Smooth muscle cell of the brain vasculature (primary cell): ENCODE data around the gene PLCB1.
"Not testable (repeated sequence)": the region's sequence is repeated elsewhere in the genome, so short reads cannot be mapped to it uniquely, and the experiment has no call there.

Experiments used
- DNase-seq: peaks from one replicate; pipeline ENCODE4 v3.0.0-alpha.2; 2012; ENCODE audit warnings: low read depth, low spot score

Gene PLCB1

DNA sequence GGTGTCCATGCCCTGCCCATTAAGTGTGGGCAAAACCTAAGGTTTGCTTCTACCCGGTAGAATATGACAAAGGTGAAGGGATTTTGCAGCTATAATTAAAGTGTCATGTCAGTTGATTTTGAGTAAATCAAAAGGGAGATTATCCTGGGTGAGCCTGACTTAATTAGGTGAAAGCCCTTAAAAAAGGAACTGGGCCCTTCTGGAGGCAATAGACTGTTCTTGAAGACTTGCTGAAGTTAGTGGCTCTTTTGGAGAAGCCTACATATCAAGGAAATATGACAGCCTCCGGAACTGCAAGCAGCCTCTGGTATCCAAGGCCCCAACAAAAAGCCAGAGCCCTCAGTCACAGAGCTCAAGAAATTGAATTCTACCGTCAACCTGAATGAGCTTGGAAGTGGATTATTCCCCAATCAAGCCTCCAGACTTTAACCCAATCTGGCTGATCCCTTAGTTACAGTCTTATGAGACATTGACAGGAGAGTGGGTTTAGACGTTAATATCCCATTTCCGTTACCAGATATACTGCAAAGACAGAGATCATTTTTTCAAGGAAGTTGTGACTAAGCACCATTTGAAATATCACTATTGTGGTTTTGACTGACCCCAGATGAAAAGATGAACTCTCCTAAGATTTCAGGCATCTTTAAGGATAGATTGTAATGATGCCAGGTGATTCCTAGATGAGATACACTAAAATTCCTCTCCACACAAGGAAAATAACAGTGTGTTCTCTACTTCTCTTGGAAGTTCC, 303.4 kb downstream of the PLCB1 start:
- DNase-seq, result no peak

DNA sequence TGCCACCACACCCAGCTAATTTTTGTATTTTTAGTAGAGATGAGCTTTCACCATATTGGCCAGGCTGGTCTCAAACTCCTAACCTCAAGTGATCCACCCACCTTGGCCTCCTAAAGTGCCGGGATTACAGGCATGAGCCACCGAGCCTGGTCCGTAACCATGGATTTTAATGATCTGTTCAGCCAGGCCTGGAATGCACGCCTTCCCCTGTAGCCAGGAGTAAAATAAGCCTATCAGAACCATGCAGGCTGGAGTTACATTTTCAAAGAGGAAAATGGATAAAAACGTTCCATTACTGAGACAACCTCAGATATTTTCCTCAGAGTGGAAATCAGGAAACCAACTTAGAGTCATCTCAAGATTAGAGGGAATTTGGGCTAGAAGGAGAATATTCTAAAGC, 304.9 kb downstream of the PLCB1 start:
- not testable (repeated sequence) for DNase-seq

DNA sequence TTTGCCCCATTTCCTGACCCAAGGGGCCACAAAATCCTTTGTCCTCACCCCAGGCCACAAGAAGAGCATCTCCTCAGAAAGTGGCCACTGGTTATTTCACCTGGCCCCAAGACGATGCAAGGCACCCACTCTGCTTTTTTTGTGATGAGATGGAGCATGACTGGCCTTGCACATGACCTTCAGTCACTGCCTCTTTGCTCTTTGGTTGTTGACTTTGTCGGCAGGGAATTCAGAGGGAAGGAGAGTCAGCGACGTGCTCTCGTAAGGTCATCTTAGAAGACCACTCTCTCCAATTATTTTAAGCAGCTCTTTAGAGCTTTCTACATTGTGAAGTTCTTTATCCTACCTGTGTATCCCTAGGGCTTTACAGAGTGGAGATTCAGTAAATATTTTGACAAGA, 306.7 kb downstream of the PLCB1 start:
- no peak for DNase-seq

DNA sequence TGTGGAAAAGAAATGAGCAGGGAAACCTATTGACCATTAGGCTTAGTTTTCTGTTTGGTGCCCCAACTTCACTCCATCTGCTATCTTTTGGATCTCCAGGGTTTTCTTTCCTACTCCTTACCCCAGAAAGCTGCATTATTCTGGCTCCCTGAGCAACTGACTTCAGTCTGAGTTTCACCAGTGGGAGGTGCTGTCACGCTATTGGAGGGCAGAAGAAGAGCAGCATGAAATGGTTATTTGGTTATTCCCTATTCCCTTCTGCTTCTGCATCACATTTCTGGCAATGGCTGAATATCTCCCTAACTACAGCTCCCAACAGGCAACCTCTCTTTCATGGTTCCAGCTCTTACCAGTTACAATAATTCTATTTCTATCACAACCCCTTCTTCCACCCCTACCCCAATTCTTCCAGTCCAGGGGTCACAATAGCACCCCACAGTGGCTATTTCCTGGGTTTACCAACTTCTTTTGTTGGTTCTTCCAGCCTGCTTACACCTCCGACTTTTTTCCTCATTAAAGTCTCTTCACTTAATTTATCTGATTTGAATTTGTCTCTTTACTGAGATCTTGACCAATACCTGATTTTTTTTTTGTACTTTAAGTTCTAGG, 311.5 kb downstream of the PLCB1 start:
- DNase-seq, result no peak

DNA sequence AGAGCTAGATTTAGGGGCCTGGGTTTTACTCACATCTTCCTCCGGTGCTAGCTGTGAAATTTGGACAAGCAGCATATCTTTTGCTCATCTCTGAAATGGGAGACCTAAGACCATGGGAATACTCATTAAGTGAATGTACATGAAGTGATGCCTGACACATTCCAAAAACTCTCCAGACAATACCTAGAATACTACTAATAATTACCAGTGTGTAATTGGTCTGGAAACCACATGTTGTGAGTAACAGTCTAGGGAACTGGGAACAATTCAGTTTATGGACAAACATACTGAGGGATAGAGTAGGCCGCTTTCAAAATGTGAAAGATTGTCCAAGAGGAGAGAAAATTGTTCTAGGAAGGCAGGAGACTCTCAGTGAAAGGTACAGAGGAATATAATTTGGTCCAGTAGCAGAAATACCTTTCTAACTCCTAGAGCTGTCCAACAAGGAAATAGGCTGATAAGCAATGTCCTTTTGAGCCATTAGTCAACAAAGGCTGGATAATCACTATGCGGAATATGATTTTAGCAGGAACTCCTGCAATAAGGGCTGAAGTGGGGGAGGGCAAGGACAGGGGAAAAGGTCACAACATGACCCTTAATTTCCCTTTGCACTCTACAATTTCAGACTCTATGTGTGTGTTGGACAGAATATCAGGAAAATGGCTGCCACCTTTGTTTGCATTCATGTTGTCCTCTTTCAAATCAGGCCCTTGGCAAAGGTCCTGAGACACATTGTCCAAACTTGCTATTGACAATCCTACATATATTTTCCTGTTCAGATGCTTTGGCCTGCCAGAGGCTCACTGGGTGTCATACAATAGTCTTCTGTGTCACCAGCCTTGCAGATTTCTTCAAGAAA, 315.4 kb downstream of the PLCB1 start:
- no peak for DNase-seq

DNA sequence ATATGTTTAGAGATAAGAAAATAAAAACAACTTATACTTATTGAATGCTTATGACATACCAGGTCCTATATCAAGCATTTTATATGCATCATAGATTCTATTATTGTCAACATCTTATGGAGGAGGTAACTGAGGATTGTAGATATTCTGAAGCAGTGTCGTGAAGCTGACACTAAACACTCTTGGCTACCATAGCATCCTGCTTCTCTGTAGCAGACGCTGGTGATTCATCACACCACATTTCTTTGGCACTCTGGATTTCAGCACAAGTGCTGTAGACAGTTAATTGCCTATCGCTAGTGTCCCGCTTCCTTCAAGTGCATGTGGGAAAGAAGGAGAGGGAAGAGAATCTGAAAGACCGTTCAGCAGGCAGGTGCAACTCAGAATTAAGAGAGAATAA, 317.1 kb downstream of the PLCB1 start:
- no peak for DNase-seq

DNA sequence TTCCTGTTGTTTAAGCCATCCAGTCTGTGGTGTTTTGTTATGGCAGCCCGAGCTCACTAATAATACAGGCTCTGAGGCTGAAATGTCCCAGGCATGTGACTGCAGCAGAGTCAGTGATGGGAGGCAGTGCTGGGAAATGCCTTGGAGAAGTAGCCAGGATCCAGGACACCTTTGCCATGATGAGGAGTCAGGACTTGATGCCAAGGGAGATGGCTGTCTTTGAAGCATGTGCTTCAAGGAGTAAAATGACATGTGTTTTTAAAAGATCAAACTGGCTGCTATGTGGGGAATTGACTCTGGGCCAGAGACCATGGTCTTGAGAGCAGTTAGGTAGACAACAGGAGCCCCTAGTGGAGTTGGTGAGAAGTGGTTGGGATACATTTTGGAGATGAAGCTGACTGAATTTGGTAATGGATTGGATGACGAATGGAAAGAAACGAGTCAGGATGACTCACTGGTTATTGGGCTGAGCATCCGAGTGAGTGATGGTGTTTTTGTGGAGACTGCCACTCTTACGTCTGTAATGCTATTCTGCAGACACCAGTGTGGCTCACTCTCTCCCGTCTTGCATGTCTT, 322.2 kb downstream of the PLCB1 start:
- DNase-seq, result peak; percentile 41

DNA sequence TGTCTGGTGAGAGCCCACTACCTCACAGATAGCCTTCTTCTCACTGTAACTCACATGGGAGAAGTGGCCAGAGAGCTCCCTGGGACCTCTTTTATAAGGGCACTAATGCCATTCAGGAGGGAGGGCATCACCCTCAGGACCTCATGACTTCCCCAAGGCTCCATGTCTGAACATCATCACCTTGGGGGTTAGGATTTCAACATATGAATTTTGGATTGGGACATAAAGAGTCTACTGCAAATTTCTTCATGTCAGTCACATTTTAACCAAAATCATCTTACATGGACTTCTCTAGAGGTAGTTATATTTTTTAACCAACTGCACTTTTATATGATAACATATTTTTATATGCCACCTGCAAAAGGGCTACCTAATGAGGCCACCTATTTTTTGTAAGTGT, 324.7 kb downstream of the PLCB1 start:
- DNase-seq, result no peak

GRCh38 chr20:8457978-8458377, 325.9 kb downstream of the PLCB1 start:
- DNase-seq, result no peak

DNA sequence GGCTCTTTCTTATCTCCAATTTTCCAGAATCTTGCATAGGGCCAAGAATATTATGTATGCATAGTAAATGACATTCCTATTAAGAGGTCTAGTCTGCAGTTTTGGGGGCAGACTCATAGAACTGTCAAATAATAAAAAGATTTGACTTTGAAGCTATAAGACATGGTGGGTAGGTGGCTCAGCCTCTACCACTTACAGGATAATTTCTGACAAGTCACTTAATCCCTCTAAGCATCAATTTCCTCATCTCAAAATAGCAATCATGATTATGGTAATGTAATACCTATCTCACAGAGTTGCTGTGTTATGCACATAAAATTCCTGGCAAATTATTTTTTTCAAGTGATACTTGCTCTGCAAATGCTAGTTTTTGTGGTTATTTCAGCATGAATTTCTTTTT, 329.1 kb downstream of the PLCB1 start:
- no peak for DNase-seq

DNA sequence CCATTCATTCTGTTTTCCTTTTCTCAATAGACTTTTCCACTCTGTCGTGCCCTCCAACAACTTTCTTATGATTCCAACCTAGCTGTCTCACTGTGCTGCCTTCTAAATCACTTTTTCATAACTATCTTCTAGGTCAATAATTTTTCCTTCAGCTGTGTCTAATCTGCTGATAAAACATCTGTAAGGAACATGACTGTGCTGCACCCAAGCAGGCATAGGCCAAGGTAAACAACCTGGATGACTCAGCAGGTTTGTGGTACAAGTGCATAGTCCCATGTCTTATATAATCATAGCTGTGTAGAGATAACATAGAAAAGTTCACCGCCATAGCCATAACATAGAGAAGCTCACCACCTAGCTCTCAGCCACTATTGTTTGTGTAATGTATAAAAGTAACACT, 332.3 kb downstream of the PLCB1 start:
- no peak for DNase-seq

DNA sequence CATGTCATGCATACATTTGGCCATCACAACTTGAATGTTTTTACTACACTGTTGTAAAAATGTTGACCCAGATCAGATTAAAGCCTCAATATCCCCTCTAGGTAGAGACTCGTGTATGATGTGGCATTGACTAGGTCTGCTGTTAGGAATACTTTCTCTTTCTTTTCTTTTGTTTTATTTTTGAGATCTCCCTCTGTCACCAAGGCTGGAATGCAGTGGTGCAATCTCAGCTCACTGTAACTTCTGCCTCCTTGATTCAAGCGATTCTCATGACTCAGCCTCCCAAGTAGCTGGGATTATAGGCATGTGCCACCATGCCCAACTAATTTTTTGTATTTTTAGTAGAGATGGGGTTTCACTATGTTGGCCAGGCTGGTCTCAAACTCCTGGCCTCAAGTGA, 334.7 kb downstream of the PLCB1 start:
- not testable (repeated sequence) for DNase-seq

DNA sequence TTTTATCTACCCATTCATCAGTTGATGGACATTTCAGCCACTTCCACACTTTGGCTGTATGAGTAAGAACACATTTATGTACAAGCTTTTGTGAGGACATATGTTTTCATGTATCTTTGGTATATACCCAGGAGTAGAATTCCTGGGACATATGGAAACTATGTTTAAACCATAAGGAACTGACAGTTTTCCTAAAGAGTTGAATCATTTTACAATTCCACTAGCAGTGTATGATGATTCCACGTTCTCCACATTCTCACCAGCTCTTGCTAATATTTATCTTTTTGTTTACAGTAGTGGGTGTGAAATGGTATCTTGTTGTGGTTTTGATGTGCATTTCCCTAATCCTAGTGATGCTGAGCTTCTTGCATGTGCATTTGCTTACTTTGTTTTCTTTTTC, 338.1 kb downstream of the PLCB1 start:
- no peak for DNase-seq

DNA sequence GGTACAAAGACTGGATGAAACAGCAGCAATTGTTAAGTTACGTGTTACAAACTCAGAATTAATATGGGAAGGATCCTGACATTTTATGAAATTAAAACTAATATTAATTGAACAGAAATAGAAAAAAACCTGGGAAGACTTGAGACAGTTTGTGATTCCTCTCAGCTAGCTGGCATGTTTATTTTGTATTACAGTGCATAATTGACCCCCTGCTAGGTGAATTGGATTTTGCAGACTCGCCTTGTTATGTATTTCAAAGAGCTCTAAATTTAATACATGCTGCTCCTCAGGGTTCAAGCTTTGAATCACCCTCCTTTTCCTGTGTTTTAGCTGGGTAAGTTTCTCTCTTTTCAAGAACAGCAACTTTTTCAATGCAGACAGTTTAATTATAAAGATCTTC, 339.4 kb downstream of the PLCB1 start:
- peak; percentile 7 for DNase-seq

GRCh38 chr20:8473459-8473858, 341.4 kb downstream of the PLCB1 start:
- DNase-seq, result no peak

DNA sequence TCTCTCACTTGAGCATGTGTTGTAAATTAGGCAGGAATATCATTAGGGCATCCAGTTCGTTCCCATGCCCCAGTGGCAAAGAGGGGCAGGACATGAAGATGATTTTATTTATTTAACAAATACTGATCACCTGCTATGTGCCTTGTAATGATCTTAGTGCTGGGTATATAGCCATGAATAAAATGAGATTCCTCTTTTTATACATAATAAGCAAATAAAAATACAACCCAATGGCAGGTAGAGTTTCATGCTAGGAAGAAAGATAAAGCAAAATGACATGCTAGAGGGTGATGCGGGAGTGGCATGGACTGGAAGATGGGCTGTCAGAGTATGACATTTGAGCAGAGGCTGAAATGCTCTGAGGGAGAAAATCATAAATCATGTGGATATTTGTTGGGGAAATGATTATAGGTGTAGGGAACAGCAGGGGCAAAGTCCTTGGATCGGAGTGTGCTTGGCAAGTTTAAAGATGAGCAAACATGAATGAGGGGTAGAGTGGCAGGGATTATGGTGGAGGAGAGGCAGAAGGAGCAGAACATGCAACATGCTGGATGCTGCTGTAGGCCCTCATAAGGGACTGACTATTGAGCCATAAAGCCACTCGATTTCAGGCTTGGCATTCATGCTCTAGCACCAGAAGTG, 342.1 kb downstream of the PLCB1 start:
- DNase-seq, result no peak

DNA sequence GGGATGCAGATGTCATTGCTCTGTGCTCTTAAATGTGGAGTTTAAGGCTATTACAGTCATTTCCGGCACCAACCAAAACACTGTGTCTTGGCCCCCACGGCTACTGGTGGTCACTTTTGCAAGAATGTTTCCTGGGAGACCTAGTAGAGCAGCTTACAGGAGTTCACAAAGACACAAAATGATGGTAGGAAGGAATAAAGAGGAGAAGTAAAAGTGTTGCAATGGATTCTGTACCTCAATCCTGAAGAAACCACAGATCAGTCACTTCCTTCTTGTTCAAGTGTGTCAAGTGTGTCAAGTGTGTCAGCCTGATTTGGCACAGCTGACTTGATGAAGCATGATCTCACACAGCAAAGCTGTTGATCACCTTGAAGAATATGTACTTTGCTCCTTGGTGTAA, 344.0 kb downstream of the PLCB1 start:
- DNase-seq, result no peak

- no peak for DNase-seq
These were observed 348.5 kb downstream of the PLCB1 start for GRCh38 chr20:8480597-8480996.

- DNase-seq, result no peak
These were observed 355.6 kb downstream of the PLCB1 start for GRCh38 chr20:8487696-8488095.

GRCh38 chr20:8489094-8489883, 357.2 kb downstream of the PLCB1 start:
- no peak for DNase-seq
